DND-41 (cell line): ENCODE measurements around the gene F7.

ENCODE experiments used
- ATAC-seq: fragments of 200-7000 bp; cut with Tn5 transposase; 3 replicates; pipeline ENCODE4 v1.9.1; 2021; ENCODE audit warnings: low read depth; ENCODE audit not compliant: insufficient read depth
- DNase-seq: peaks from one replicate; pipeline ENCODE4 v3.0.0-alpha.2; 2020
- H2AFZ ChIP-seq: 2 replicates; pipeline ENCODE4 v1.6.0; 2012; ENCODE audit warnings: low read depth, low read length
- H3K27ac ChIP-seq: 2 replicates; pipeline ENCODE4 v1.5.1; 2012; ENCODE audit warnings: low read length, inconsistent platforms
- H3K27me3 ChIP-seq: fragments of 200-600 bp; sonication (generic); 2 replicates; pipeline ENCODE4 v1.6.0; 2012; ENCODE audit warnings: low read length, mild to moderate bottlenecking, inconsistent platforms; ENCODE audit not compliant: insufficient read depth, poor library complexity
- H3K36me3 ChIP-seq: 2 replicates; pipeline ENCODE4 v1.5.1; 2012; ENCODE audit warnings: low read length, inconsistent platforms; ENCODE audit not compliant: insufficient read depth
- H3K4me1 ChIP-seq: 2 replicates; pipeline ENCODE4 v1.5.1; 2012; ENCODE audit warnings: mild to moderate bottlenecking, low read length; ENCODE audit not compliant: insufficient read depth
- H3K4me2 ChIP-seq: 2 replicates; pipeline ENCODE4 v1.6.0; 2012; ENCODE audit warnings: mild to moderate bottlenecking, moderate library complexity, low read length, inconsistent platforms; ENCODE audit not compliant: insufficient read depth
- H3K4me3 ChIP-seq, 2 experiments: fragments of 200-600 bp in 1 of 2; shearing (Covaris generic) in 1 of 2; 2 replicates each; pipeline ENCODE4 v1.5.1; 2012 to 2016; ENCODE audit warnings: inconsistent platforms in 2 of 2, low read length in 2 of 2, mild to moderate bottlenecking in 2 of 2, low read depth in 1 of 2, moderate library complexity in 1 of 2
- H3K79me2 ChIP-seq: 2 replicates; pipeline ENCODE4 v1.6.0; 2012; ENCODE audit warnings: low read length, inconsistent platforms; ENCODE audit not compliant: insufficient read depth
- H3K9ac ChIP-seq: 2 replicates; pipeline ENCODE4 v1.6.0; 2012; ENCODE audit warnings: low read depth, mild to moderate bottlenecking, inconsistent platforms, low read length, moderate library complexity
- H3K9me3 ChIP-seq: 2 replicates; pipeline ENCODE4 v1.5.1; 2012; ENCODE audit warnings: low read length, moderate library complexity, mild to moderate bottlenecking, inconsistent platforms; ENCODE audit not compliant: insufficient read depth, severe bottlenecking
- H4K20me1 ChIP-seq: 2 replicates; pipeline ENCODE4 v1.6.0; 2012; ENCODE audit warnings: low read length; ENCODE audit not compliant: insufficient read depth
- CTCF ChIP-seq: IDR thresholded peaks from 2 replicates; pipeline ENCODE4 v1.5.1; 2012; ENCODE audit warnings: borderline replicate concordance, low read length, moderate library complexity, mild to moderate bottlenecking; ENCODE audit not compliant: poor library complexity, severe bottlenecking; ENCODE audit errors: extremely low read depth
- EZH2 ChIP-seq: IDR thresholded peaks from 3 replicates; pipeline ENCODE4 v1.6.1; 2012; ENCODE audit warnings: borderline replicate concordance, low read depth, mild to moderate bottlenecking, moderate library complexity, low read length, inconsistent platforms; ENCODE audit not compliant: severe bottlenecking

The F7 gene

GRCh38 chr13:113064000-113064533, 41.5 kb upstream of the F7 start:
- H3K27me3 ChIP-seq, result no peaks in the 10 kb centered on the region
- no peaks in the 10 kb centered on the region for H3K9me3 ChIP-seq
- no peak for DNase-seq
- no peaks in the 10 kb centered on the region for H3K36me3 ChIP-seq
- H4K20me1 ChIP-seq, result no peaks in the 10 kb centered on the region
- H3K4me3 ChIP-seq, result no peak overlapping the region
- no peak overlapping the region for H3K27ac ChIP-seq
- no peaks in the 10 kb centered on the region for H3K79me2 ChIP-seq
- H3K9ac ChIP-seq, result no peak overlapping the region
- H3K4me2 ChIP-seq, result no peak overlapping the region
- no peaks in the 10 kb centered on the region for H3K4me1 ChIP-seq
- no peak for ATAC-seq
- TF ChIP-seq EZH2 (no peak), CTCF (no peak)
- no peak overlapping the region for H2AFZ ChIP-seq

DNA sequence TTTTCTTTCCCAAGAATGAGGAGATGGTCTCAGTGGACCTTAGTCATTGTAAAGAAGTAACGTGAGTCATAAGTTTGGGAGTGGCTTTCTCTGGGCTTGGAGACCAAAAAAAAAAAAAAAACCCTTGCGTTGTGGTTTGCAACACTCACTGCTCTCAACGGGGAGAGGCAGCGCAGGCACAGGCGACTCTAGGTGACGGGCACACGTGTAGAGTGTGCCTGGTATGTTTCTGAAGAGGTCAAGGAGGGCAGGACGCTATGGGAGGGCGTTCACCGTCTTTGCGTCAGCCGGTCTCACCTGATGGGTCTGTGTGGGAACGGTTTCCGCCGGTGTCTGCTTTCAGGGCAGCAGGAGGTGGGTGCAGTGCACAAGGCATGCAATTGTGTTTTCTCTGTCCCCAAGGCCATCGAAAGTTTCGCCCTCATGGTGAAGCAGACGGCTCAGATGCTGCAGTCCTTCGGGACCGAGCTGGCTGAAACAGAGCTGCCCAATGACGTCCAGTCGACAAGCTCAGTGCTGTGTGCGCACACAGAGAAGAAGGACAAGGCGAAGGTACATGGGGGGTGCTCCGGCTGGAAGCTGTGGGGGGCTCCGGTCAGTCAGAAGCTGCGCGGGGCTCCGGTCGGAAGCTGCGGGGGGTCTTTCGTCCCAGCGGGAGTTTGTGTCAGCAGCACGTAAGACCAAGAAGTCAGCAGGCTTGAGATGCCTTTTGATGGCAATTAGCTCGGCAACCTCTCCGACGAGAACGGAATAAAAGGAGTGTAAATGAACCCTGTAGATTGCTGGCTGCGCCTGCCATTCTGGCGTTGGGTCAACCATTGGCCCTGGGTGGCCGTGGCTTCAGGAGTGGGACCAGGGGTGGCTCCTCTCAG, 40.8 kb upstream of the F7 start:
- H3K4me1 ChIP-seq, result no peaks in the 10 kb centered on the region
- no peaks in the 10 kb centered on the region for H3K9me3 ChIP-seq
- H3K27ac ChIP-seq, result no peak overlapping the region
- no peaks in the 10 kb centered on the region for H4K20me1 ChIP-seq
- H3K4me3 ChIP-seq, result no peak overlapping the region
- no peaks in the 10 kb centered on the region for H3K27me3 ChIP-seq
- ATAC-seq, result no peak; the same call in 2 of the 3 replicates
- no peak overlapping the region for H3K9ac ChIP-seq
- TF ChIP-seq CTCF, result no peak
- TF ChIP-seq EZH2, result no peak
- H3K79me2 ChIP-seq, result no peaks in the 10 kb centered on the region
- no peaks in the 10 kb centered on the region for H3K36me3 ChIP-seq
- DNase-seq, result no peak
- H2AFZ ChIP-seq, result no peak overlapping the region
- H3K4me2 ChIP-seq, result no peak overlapping the region

GRCh38 chr13:113065406-113066141, 40.0 kb upstream of the F7 start:
- TF ChIP-seq EZH2 (no peak), CTCF (no peak)
- no peak for ATAC-seq
- H3K27ac ChIP-seq, result no peak overlapping the region

More at GRCh38 chr13:113065406-113066141, 40.0 kb upstream of the F7 start:
- no peak for DNase-seq
- H3K79me2 ChIP-seq, result no peaks in the 10 kb centered on the region
- H3K4me3 ChIP-seq, result no peak overlapping the region
- H3K9ac ChIP-seq, result no peak overlapping the region
- no peaks in the 10 kb centered on the region for H4K20me1 ChIP-seq
- no peak overlapping the region for H3K4me2 ChIP-seq
- no peak overlapping the region for H2AFZ ChIP-seq
- H3K9me3 ChIP-seq, result no peaks in the 10 kb centered on the region
- H3K36me3 ChIP-seq, result no peaks in the 10 kb centered on the region
- no peaks in the 10 kb centered on the region for H3K27me3 ChIP-seq
- no peaks in the 10 kb centered on the region for H3K4me1 ChIP-seq
